Effector memory CD4-positive, alpha-beta T cell (primary cell): ENCODE results near the gene PCNX1.

Experiments
- DNase-seq, 3 donors: peaks; one replicate each; pipeline ENCODE4 v3.0.0-alpha.2; 2020
- H3K27ac ChIP-seq: 2 replicates; pipeline ENCODE4 v1.7.0; 2013; ENCODE audit warnings: mild to moderate bottlenecking, low read length, moderate library complexity; ENCODE audit not compliant: insufficient read depth, poor library complexity, severe bottlenecking
- H3K27me3 ChIP-seq: replicated peaks from 2 replicates; pipeline ENCODE4 v1.7.0; 2013; ENCODE audit warnings: mild to moderate bottlenecking, low read length; ENCODE audit not compliant: insufficient read depth, control insufficient read depth, poor library complexity, severe bottlenecking
- H3K36me3 ChIP-seq: 2 replicates; pipeline ENCODE4 v1.7.0; 2013; ENCODE audit warnings: mild to moderate bottlenecking, low read length, moderate library complexity; ENCODE audit not compliant: control insufficient read depth, insufficient read depth
- H3K4me1 ChIP-seq: 2 replicates; pipeline ENCODE4 v1.7.0; 2013; ENCODE audit warnings: low read length, mild to moderate bottlenecking; ENCODE audit not compliant: control insufficient read depth, insufficient read depth, poor library complexity, severe bottlenecking
- H3K4me3 ChIP-seq: 2 replicates; pipeline ENCODE4 v1.7.0; 2013; ENCODE audit warnings: low read length, low read depth, mild to moderate bottlenecking; ENCODE audit not compliant: insufficient read depth, poor library complexity, severe bottlenecking
- H3K9me3 ChIP-seq: 2 replicates; pipeline ENCODE4 v1.7.0; 2013; ENCODE audit warnings: mild to moderate bottlenecking, low read length, moderate library complexity; ENCODE audit not compliant: control insufficient read depth

The PCNX1 gene

DNA sequence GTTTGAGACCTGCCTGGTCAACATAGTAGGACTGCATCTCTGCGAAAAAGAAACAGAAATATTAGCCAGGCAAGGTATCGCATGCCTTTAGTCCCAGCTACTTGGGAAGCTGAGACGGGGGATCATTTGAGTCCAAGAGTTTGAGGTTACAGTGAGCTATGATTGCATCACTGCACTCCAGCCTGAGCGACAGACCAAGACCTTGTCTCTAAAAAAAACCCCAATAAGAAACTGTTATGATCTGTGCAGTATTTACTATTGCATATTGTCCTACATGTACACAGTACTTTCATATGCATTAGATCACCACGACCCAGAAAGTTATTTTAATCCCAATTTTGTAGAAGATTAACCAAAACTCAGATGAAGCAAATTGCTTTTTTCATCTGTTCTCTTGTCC, 187.5 kb downstream of the PCNX1 start:
- peaks cover 38% of the 10 kb centered on the region for H3K36me3 ChIP-seq
- no peaks in the 10 kb centered on the region for H3K27me3 ChIP-seq
- no peak for DNase-seq
- no peak overlapping the region for H3K4me3 ChIP-seq
- no peaks in the 10 kb centered on the region for H3K4me1 ChIP-seq
- H3K27ac ChIP-seq = no peak overlapping the region
- no peaks in the 10 kb centered on the region for H3K9me3 ChIP-seq

- Histone ChIP-seq H3K4me1 (no peaks in the 10 kb centered on the region), H3K27ac (no peak overlapping the region), H3K4me3 (no peak overlapping the region), H3K36me3 (peaks cover 17% of the 10 kb centered on the region), H3K9me3 (no peaks in the 10 kb centered on the region), H3K27me3 (no peaks in the 10 kb centered on the region)
- no peak for DNase-seq
Observed at GRCh38 chr14:71096947-71097346, 189.7 kb downstream of the PCNX1 start.

DNA sequence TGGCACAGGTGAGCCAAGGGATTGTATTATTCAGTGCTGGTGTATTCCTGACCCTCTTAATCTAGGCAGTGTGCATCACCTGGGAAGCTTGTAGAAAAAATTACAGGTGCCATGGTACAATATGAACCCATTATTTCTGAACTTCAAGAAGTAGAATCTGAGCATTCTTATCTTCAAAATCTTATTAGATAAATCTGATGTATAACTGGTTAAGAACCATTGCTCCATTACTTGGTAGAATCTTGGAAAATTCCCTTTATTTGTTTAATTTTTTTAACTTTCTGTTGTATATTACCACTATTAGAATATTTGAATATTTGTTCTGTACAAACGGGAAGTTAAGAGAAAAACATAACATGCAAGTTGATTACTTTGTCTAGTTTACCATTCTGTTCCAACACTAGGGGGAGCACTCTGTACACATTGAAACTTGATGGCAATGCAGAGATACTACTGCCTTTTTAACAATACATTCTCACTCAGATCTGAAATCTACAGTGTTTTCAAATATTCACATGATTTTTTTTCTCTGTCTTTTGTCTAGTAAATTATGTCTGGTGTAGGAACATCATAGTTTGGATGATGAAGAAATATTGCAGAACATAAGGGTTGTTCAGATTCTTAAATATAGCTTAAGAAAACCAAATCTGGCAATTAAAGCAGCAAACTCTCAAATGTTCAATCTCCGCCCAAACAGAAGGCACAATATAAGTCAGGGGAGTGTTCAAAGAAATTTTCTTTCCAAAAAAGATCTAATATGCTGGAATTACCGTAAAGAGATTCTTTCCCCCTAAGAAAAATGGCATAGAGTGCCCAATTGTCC, 196.6 kb downstream of the PCNX1 start:
- Histone ChIP-seq H3K27ac (no peak overlapping the region), H3K9me3 (no peaks in the 10 kb centered on the region), H3K27me3 (no peaks in the 10 kb centered on the region), H3K4me1 (no peaks in the 10 kb centered on the region), H3K36me3 (peaks cover 54% of the 10 kb centered on the region), H3K4me3 (no peak overlapping the region)
- no peak for DNase-seq

GRCh38 chr14:71105177-71105576, 197.9 kb downstream of the PCNX1 start:
- H3K36me3 ChIP-seq = peaks cover 67% of the 10 kb centered on the region
- no peak overlapping the region for H3K4me3 ChIP-seq
- no peaks in the 10 kb centered on the region for H3K27me3 ChIP-seq
- H3K9me3 ChIP-seq = no peaks in the 10 kb centered on the region
- no peak overlapping the region for H3K27ac ChIP-seq
- no peak for DNase-seq
- H3K4me1 ChIP-seq = no peaks in the 10 kb centered on the region

GRCh38 chr14:71107921-71108320, 200.7 kb downstream of the PCNX1 start:
- Histone ChIP-seq H3K9me3 (no peaks in the 10 kb centered on the region), H3K4me3 (no peak overlapping the region), H3K27me3 (no peaks in the 10 kb centered on the region), H3K27ac (no peak overlapping the region), H3K4me1 (no peaks in the 10 kb centered on the region), H3K36me3 (peaks cover 74% of the 10 kb centered on the region)
- DNase-seq = no peak

GRCh38 chr14:71108398-71109119, 201.3 kb downstream of the PCNX1 start:
- Histone ChIP-seq H3K9me3 (no peaks in the 10 kb centered on the region), H3K27ac (no peak overlapping the region), H3K4me3 (no peak overlapping the region), H3K27me3 (no peaks in the 10 kb centered on the region), H3K36me3 (peaks cover 68% of the 10 kb centered on the region), H3K4me1 (no peaks in the 10 kb centered on the region)
- DNase-seq = no peak

DNA sequence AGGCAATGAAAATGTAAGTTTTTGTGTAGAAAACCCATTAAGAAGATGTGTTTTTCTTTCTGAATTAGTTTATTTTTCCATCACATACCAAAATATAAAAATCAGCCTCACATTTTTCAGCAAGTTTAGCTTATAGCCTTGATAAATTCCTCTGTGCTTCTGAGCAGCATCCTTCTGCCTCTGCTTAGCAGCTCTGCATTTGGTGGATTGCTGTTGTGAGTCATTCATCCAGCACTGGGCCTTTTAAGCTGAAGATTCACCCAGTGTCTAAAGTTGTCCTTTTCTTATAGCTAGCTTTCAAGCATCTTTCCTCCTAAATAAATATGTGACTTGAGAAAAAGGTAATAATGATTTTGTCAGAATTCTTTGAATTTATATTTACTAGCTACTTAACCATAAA, 206.1 kb downstream of the PCNX1 start:
- no peak for DNase-seq
- Histone ChIP-seq H3K27me3 (no peaks in the 10 kb centered on the region), H3K9me3 (no peaks in the 10 kb centered on the region), H3K27ac (no peak overlapping the region), H3K4me3 (no peak overlapping the region), H3K36me3 (peaks cover 32% of the 10 kb centered on the region), H3K4me1 (no peaks in the 10 kb centered on the region)

- Histone ChIP-seq H3K36me3 (peaks cover 20% of the 10 kb centered on the region), H3K9me3 (no peaks in the 10 kb centered on the region)
Observed at GRCh38 chr14:71114565-71114964, 207.3 kb downstream of the PCNX1 start.

GRCh38 chr14:71115306-71115705, 208.0 kb downstream of the PCNX1 start:
- no peaks in the 10 kb centered on the region for H3K9me3 ChIP-seq
- no peaks in the 10 kb centered on the region for H3K27me3 ChIP-seq
- no peak overlapping the region for H3K27ac ChIP-seq
- no peak for DNase-seq
- H3K4me3 ChIP-seq = no peak overlapping the region
- peaks cover 13% of the 10 kb centered on the region for H3K36me3 ChIP-seq
- H3K4me1 ChIP-seq = no peaks in the 10 kb centered on the region

More at GRCh38 chr14:71114565-71114964, 207.3 kb downstream of the PCNX1 start:
- DNase-seq = no peak
- Histone ChIP-seq H3K27ac (no peak overlapping the region), H3K4me3 (no peak overlapping the region), H3K4me1 (no peaks in the 10 kb centered on the region), H3K27me3 (no peaks in the 10 kb centered on the region)
